K562 (cell line): Measurements from ENCODE around the gene PRL. TPM values are rescaled to one million over a fixed set of nuclear protein-coding genes. Genes with fewer than 3 reads are reported as not detected.

Source experiments
- CBX3 ChIP-seq, 2 experiments: IDR thresholded peaks; 1 replicate in 1 of 2; 2 replicates in 1 of 2; pipeline ENCODE4 v1.6.1; 2012; ENCODE audit warnings: inconsistent platforms in 2 of 2, low read length in 2 of 2, borderline replicate concordance in 1 of 2, control low read depth in 1 of 2
- EHMT2 ChIP-seq: fragments of 450-650 bp; IDR thresholded peaks from 2 replicates; pipeline ENCODE4 v1.6.1; 2018; ENCODE audit warnings: antibody characterized with exemption
- FOXP4 ChIP-seq: sonication (generic); formaldehyde crosslinking; IDR thresholded peaks from 2 replicates; pipeline ENCODE4 v1.8.0; 2022; ENCODE audit warnings: mild to moderate bottlenecking, missing genetic modification reagents, borderline replicate concordance
- SIX5 ChIP-seq, 2 experiments: IDR thresholded peaks; 2 replicates each; pipeline ENCODE4 v1.6.1; 2011; ENCODE audit warnings: low read length in 2 of 2, borderline replicate concordance in 1 of 2, low read depth in 1 of 2, mild to moderate bottlenecking in 1 of 2, moderate library complexity in 1 of 2; ENCODE audit not compliant: insufficient read depth in 1 of 2
- U2AF1 ChIP-seq: fragments of 200-400 bp; formaldehyde crosslinking; optimal IDR thresholded peaks from 2 replicates; pipeline ENCODE3; 2017; ENCODE audit warnings: mild to moderate bottlenecking, low read depth, low read length, moderate library complexity
- ZKSCAN1 ChIP-seq: fragments of 150-350 bp; IDR thresholded peaks from 2 replicates; pipeline ENCODE4 v1.6.1; 2016; ENCODE audit warnings: low read depth, low read length
- ZNF140 ChIP-seq: fragments of 250-450 bp; sonication (Bioruptor Pico); IDR thresholded peaks from 2 replicates; pipeline ENCODE4 v1.8.0; 2021; ENCODE audit warnings: moderate library complexity, mild to moderate bottlenecking, inconsistent platforms
- polyA plus RNA-seq, 8 experiments: library from polyadenylated mRNA; depleted of rRNA in 4 of 8; stranded (reverse) in 5 of 8; unstranded in 3 of 8; fragments of >200 nt; fragmentation: Nextera tagmentation in 2 of 8; fragmentation: Illumina TruSeq in 1 of 8; extraction: Ambion mirVana in 2 of 8; extraction: Trizol in 1 of 8; gene quantifications; 2 replicates each; pipeline versions ENCODE4 v1.2.1 to v1.2.3, GENCODE V29; 2011 to 2014; ENCODE audit warnings: inconsistent platforms in 1 of 8, missing spikeins in 1 of 8
- total RNA-seq, 7 experiments: library from RNA; depleted of rRNA in 6 of 7; stranded (reverse); fragments of >200 nt in 6 of 7; fragmentation: Illumina TruSeq in 2 of 7; extraction: Trizol in 2 of 7; gene quantifications; 2 replicates each; pipeline versions ENCODE4 v1.2.1 to v1.2.3, GENCODE V29; 2011 to 2021; ENCODE audit warnings: low replicate concordance in 1 of 7
- TF ChIP-seq, protein P1 (sequence below): fragments of 250-450 bp; sonication (Bioruptor Pico); IDR thresholded peaks from 2 replicates; pipeline ENCODE4 v1.4.0; 2020; ENCODE audit warnings: mild to moderate bottlenecking, moderate library complexity
- TF ChIP-seq, protein P2 (sequence below): IDR thresholded peaks from 3 replicates; pipeline ENCODE4 v1.6.1; 2011; ENCODE audit warnings: borderline replicate concordance, mild to moderate bottlenecking; ENCODE audit not compliant: insufficient read length, insufficient read depth

The PRL gene
- total and polyA plus RNA-seq, 9 of the 15 experiments (the other 6 are each of a cell fraction or from before 2014, with no cell fraction given) = not detected

- TF ChIP-seq, protein P1, sequence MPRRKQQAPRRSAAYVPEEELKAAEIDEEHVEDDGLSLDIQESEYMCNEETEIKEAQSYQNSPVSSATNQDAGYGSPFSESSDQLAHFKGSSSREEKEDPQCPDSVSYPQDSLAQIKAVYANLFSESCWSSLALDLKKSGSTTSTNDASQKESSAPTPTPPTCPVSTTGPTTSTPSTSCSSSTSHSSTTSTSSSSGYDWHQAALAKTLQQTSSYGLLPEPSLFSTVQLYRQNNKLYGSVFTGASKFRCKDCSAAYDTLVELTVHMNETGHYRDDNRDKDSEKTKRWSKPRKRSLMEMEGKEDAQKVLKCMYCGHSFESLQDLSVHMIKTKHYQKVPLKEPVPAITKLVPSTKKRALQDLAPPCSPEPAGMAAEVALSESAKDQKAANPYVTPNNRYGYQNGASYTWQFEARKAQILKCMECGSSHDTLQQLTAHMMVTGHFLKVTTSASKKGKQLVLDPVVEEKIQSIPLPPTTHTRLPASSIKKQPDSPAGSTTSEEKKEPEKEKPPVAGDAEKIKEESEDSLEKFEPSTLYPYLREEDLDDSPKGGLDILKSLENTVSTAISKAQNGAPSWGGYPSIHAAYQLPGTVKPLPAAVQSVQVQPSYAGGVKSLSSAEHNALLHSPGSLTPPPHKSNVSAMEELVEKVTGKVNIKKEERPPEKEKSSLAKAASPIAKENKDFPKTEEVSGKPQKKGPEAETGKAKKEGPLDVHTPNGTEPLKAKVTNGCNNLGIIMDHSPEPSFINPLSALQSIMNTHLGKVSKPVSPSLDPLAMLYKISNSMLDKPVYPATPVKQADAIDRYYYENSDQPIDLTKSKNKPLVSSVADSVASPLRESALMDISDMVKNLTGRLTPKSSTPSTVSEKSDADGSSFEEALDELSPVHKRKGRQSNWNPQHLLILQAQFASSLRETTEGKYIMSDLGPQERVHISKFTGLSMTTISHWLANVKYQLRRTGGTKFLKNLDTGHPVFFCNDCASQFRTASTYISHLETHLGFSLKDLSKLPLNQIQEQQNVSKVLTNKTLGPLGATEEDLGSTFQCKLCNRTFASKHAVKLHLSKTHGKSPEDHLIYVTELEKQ (CRISPR knock-in tag) = no peak
- TF ChIP-seq SIX5 (IDR thresholded peaks at IDR 0.05; ENCODE audit: borderline replicate concordance in 1 of 2, insufficient read depth in 1 of 2, low read depth in 1 of 2, low read length in 2 of 2) (no peak), ZKSCAN1 (no peak), FOXP4 (CRISPR knock-in tag) (no peak), CBX3 (IDR thresholded peaks at IDR 0.05; ENCODE audit: borderline replicate concordance in 1 of 2, low read length in 2 of 2) (no peak), ZNF140 (CRISPR knock-in tag) (no peak), EHMT2 (no peak), U2AF1 (no peak)
- TF ChIP-seq, protein P2, sequence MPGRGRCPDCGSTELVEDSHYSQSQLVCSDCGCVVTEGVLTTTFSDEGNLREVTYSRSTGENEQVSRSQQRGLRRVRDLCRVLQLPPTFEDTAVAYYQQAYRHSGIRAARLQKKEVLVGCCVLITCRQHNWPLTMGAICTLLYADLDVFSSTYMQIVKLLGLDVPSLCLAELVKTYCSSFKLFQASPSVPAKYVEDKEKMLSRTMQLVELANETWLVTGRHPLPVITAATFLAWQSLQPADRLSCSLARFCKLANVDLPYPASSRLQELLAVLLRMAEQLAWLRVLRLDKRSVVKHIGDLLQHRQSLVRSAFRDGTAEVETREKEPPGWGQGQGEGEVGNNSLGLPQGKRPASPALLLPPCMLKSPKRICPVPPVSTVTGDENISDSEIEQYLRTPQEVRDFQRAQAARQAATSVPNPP = no peak
Observed at GRCh38 chr6:22238861-22239260, 58.0 kb downstream of the PRL start (continued).
